K562 (cell line): ENCODE measurements around the gene GRIPAP1. TPM values are rescaled to one million over a fixed set of nuclear protein-coding genes. Genes with fewer than 3 reads are reported as not detected.

Experiments used
- ADNP ChIP-seq: fragments of 200-800 bp; sonication (Bioruptor generic); IDR thresholded peaks from 2 replicates; pipeline ENCODE4 v1.6.1; 2016; ENCODE audit warnings: missing genetic modification characterization, missing compliant biosample characterization
- BCOR ChIP-seq: fragments of 450-650 bp; IDR thresholded peaks from 2 replicates; pipeline ENCODE4 v1.6.1; 2016
- FOSL1 ChIP-seq: fragments of 200-800 bp; sonication (Bioruptor generic); conservative IDR thresholded peaks from 2 replicates; pipeline ENCODE4 v1.6.1; 2016; ENCODE audit warnings: missing genetic modification characterization, missing compliant biosample characterization
- JUND ChIP-seq, 2 experiments: IDR thresholded peaks; 2 replicates in 1 of 2; 3 replicates in 1 of 2; pipeline ENCODE4 v1.6.1; 2011; ENCODE audit warnings: borderline replicate concordance in 2 of 2, low read depth in 2 of 2, low read length in 2 of 2, improper control_type of control experiment in 1 of 2, missing biosample characterization in 1 of 2, missing genetic modification characterization in 1 of 2, missing genetic modification reagents in 1 of 2
- NFIC ChIP-seq: fragments of 450-650 bp; IDR thresholded peaks from 2 replicates; pipeline ENCODE4 v1.6.1; 2017; ENCODE audit warnings: mild to moderate bottlenecking, inconsistent platforms
- NR1H2 ChIP-seq: sonication (generic); formaldehyde crosslinking; IDR thresholded peaks from 2 replicates; pipeline ENCODE4 v1.4.0; 2020; ENCODE audit warnings: mild to moderate bottlenecking, missing genetic modification reagents
- NR2C1 ChIP-seq, 2 experiments: fragments of 450-650 bp; IDR thresholded peaks; 2 replicates each; pipeline ENCODE4 v1.6.1; 2017; ENCODE audit warnings: mild to moderate bottlenecking in 2 of 2, antibody characterized with exemption in 1 of 2, inconsistent platforms in 1 of 2, missing compliant biosample characterization in 1 of 2, missing genetic modification characterization in 1 of 2
- PCBP1 ChIP-seq: fragments of 200-400 bp; formaldehyde crosslinking; IDR thresholded peaks from 2 replicates; pipeline ENCODE4 v1.6.1; 2018; ENCODE audit warnings: mild to moderate bottlenecking, low read depth, low read length; ENCODE audit not compliant: poor library complexity, severe bottlenecking
- PHF20 ChIP-seq: fragments of 450-650 bp; IDR thresholded peaks from 2 replicates; pipeline ENCODE4 v1.6.1; 2018; ENCODE audit not compliant: partially characterized antibody
- RBM25 ChIP-seq: fragments of 200-400 bp; formaldehyde crosslinking; IDR thresholded peaks from 2 replicates; pipeline ENCODE4 v1.6.1; 2018; ENCODE audit warnings: low read length, low read depth, moderate library complexity; ENCODE audit not compliant: severe bottlenecking
- RCOR1 ChIP-seq, 2 experiments: IDR thresholded peaks; 2 replicates each; pipeline ENCODE4 v1.6.1; 2012; ENCODE audit warnings: low read depth in 2 of 2, low read length in 2 of 2, borderline replicate concordance in 1 of 2, improper control_type of control experiment in 1 of 2
- RNF219 ChIP-seq: fragments of 250-450 bp; sonication (Bioruptor Pico); IDR thresholded peaks from 2 replicates; pipeline ENCODE4 v1.5.0; 2022; ENCODE audit warnings: mild to moderate bottlenecking
- SAP30 ChIP-seq: fragments of 200-600 bp; sonication (generic); IDR thresholded peaks from 2 replicates; pipeline ENCODE4 v1.6.1; 2012; ENCODE audit warnings: borderline replicate concordance, low read depth, mild to moderate bottlenecking, moderate library complexity, low read length, control low read depth, inconsistent platforms; ENCODE audit not compliant: insufficient read depth, poor library complexity, severe bottlenecking
- SMARCA5 ChIP-seq: fragments of 450-650 bp; IDR thresholded peaks from 2 replicates; pipeline ENCODE4 v1.6.1; 2016
- USF2 ChIP-seq: sonication (generic); formaldehyde crosslinking; IDR thresholded peaks from 2 replicates; pipeline ENCODE4 v1.5.0; 2020; ENCODE audit warnings: missing genetic modification reagents
- ZNF316 ChIP-seq: fragments of 450-650 bp; IDR thresholded peaks from 2 replicates; pipeline ENCODE4 v1.6.1; 2016
- ZNF318 ChIP-seq, 2 experiments: fragments of 450-650 bp; IDR thresholded peaks; 2 replicates each; pipeline ENCODE4 v1.6.1; 2016; ENCODE audit warnings: mild to moderate bottlenecking in 2 of 2, borderline replicate concordance in 1 of 2, low read depth in 1 of 2, moderate library complexity in 1 of 2
- polyA plus RNA-seq, 8 experiments: library from polyadenylated mRNA; depleted of rRNA in 4 of 8; stranded (reverse) in 5 of 8; unstranded in 3 of 8; fragments of >200 nt; fragmentation: Nextera tagmentation in 2 of 8; fragmentation: Illumina TruSeq in 1 of 8; extraction: Ambion mirVana in 2 of 8; extraction: Trizol in 1 of 8; gene quantifications; 2 replicates each; pipeline versions ENCODE4 v1.2.1 to v1.2.3, GENCODE V29; 2011 to 2014; ENCODE audit warnings: inconsistent platforms in 1 of 8, missing spikeins in 1 of 8
- total RNA-seq, 7 experiments: library from RNA; depleted of rRNA in 6 of 7; stranded (reverse); fragments of >200 nt in 6 of 7; fragmentation: Illumina TruSeq in 2 of 7; extraction: Trizol in 2 of 7; gene quantifications; 2 replicates each; pipeline versions ENCODE4 v1.2.1 to v1.2.3, GENCODE V29; 2011 to 2021; ENCODE audit warnings: low replicate concordance in 1 of 7

Gene GRIPAP1
- total and polyA plus RNA-seq, 9 of the 15 experiments (the other 6 are each of a cell fraction or from before 2014, with no cell fraction given), result 4.1 to 41.6 (median 24.0) TPM

GRCh38 chrX:48942895-48943294 lies 59.2 kb downstream of the GRIPAP1 start (continued):
- TF ChIP-seq ZNF318 (IDR thresholded peaks at IDR 0.05; ENCODE audit: borderline replicate concordance in 1 of 2, low read depth in 1 of 2), result no peak
- TF ChIP-seq NFIC, result no peak
- peak; percentile 13; the same call in 1 of the 2 replicates for TF ChIP-seq JUND (IDR thresholded peaks at IDR 0.05; ENCODE audit: borderline replicate concordance, low read depth, low read length)
- peak; percentile 31; the same call in 1 of the 3 replicates for TF ChIP-seq JUND (tag; IDR thresholded peaks at IDR 0.05; ENCODE audit: borderline replicate concordance, low read depth, low read length)
- TF ChIP-seq ZNF316, result no peak
- TF ChIP-seq USF2 (CRISPR knock-in tag), result no peak
- peak; percentile 75; the same call in 1 of the 2 replicates for TF ChIP-seq ADNP (tag)
- TF ChIP-seq NR2C1 (IDR thresholded peaks at IDR 0.05), result no peak
- no peak for TF ChIP-seq NR2C1 (tag; IDR thresholded peaks at IDR 0.05)
- TF ChIP-seq SAP30, result no peak
- peak; percentile 92 for TF ChIP-seq RBM25
- no peak for TF ChIP-seq NR1H2 (CRISPR knock-in tag)
- TF ChIP-seq SMARCA5, result 0 out of 2 replicates have a peak, but pooled peaks have one; percentile 37
- TF ChIP-seq PCBP1, result no peak
- TF ChIP-seq PHF20, result peak; percentile 21
- TF ChIP-seq RCOR1 (IDR thresholded peaks at IDR 0.05; ENCODE audit: borderline replicate concordance in 1 of 2, low read depth in 2 of 2, low read length in 2 of 2), result peak in 1 of 2 experiments; percentile 60; a peak in 1 of 4 replicates
- TF ChIP-seq RNF219 (CRISPR knock-in tag), result no peak
- TF ChIP-seq FOSL1, result peak; percentile 46
- TF ChIP-seq BCOR, result peak; percentile 91
